Endothelial cell of umbilical vein (primary cell): ENCODE measurements around the gene PNPO.

Experiments
- CTCF ChIP-seq, 2 donors: IDR thresholded peaks; 1 replicate in 1 of 2; 2 replicates in 1 of 2; pipeline ENCODE4 v1.5.1; 2011; ENCODE audit warnings: low read length in 2 of 2, mild to moderate bottlenecking in 2 of 2, moderate library complexity in 2 of 2, control low read depth in 1 of 2, inconsistent platforms in 1 of 2, low read depth in 1 of 2; ENCODE audit not compliant: insufficient read depth in 1 of 2; ENCODE audit errors: extremely low read depth in 1 of 2
- EZH2 ChIP-seq: IDR thresholded peaks from 2 replicates; pipeline ENCODE4 v1.6.1; 2012; ENCODE audit warnings: borderline replicate concordance, low read depth, mild to moderate bottlenecking, moderate library complexity, low read length, inconsistent platforms; ENCODE audit not compliant: severe bottlenecking
- POLR2A ChIP-seq: IDR thresholded peaks from 2 replicates; pipeline ENCODE4 v1.6.1; 2012; ENCODE audit warnings: low read depth, mild to moderate bottlenecking, control low read depth, low read length
- TF ChIP-seq, protein P1 (sequence below): IDR thresholded peaks from 2 replicates; pipeline ENCODE4 v1.6.1; 2011; ENCODE audit not compliant: insufficient read depth, insufficient read length

DNA sequence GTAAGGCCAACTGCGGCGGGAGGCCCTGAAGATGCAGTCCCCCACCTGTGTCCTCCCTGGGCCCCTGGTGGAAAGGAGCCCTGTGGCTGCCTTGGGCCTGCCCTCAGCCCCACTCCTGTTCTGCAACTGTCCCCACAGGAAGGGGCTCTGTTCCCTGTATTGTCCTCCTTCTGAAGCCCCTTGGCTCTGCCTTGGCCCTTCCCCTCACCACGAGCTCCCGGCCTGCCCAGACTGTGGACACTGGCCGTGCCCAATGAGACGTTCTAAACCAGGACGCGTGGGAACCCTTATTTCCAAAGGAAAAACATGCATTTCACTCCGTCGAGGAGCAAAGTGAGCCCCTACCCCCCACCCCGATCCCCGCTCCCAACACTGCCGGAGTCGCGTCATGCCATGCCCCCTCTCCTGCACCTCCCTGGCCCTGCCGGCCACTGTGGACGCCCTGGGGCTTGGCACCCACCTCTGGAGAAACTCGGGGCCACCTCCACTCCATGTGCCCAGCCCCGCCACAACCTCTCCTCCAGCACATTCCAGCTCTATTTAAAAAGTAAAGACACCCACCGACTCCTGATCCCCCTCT lies 13.5 kb upstream of the PNPO start:
- no peak for TF ChIP-seq CTCF (IDR thresholded peaks at IDR 0.05; ENCODE audit: extremely low read depth in 1 of 2, insufficient read depth in 1 of 2, low read depth in 1 of 2, low read length in 2 of 2)
- no peak for TF ChIP-seq POLR2A
- TF ChIP-seq EZH2: no peak
- TF ChIP-seq, protein P1, sequence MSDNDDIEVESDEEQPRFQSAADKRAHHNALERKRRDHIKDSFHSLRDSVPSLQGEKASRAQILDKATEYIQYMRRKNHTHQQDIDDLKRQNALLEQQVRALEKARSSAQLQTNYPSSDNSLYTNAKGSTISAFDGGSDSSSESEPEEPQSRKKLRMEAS: no peak
